ENCODE results near the gene FUS. TPM values are rescaled to one million over a fixed set of nuclear protein-coding genes. Genes with fewer than 3 reads are reported as not detected.

FUS gene
- total RNA-seq, 3 donors from 2014 or later, result 59.0 to 78.3 (median 73.9) TPM

- intact Hi-C loops (cut with DNase I; ENCODE audit: low total_unique reads), result no loop called here
- Histone ChIP-seq H3K27ac (no peak overlapping the region), H3K4me1 (no peaks in the 10 kb centered on the region), H3K9me3 (no peaks in the 10 kb centered on the region), H3K27me3 (no peaks in the 10 kb centered on the region), H3K36me3 (peaks cover 28% of the 10 kb centered on the region), H3K4me3 (no peak overlapping the region)
- TF ChIP-seq POLR2AphosphoS5 (IDR thresholded peaks at IDR 0.05), result no peak
- no peak for DNase-seq (ENCODE audit: low spot score in 2 of 2)
These were observed 8.8 kb downstream of the FUS start for GRCh38 chr16:31188450-31189411.

DNA sequence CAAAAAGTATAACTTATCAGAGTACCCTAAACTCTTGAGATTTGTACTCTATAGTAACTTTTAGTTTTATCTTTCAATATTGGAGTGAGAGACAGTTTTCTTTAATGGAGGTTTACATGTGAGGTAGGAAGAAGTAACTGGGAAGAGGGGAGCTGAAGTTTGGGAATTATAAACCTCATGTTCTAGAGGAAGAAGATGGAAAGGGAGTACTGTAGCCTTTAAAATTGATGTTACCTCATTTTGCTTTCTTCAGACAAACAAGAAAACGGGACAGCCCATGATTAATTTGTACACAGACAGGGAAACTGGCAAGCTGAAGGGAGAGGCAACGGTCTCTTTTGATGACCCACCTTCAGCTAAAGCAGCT, 9.5 kb downstream of the FUS start:
- peaks cover 28% of the 10 kb centered on the region for H3K36me3 ChIP-seq
- no peaks in the 10 kb centered on the region for H3K9me3 ChIP-seq
- H3K4me3 ChIP-seq, result no peak overlapping the region
- TF ChIP-seq, protein P1, sequence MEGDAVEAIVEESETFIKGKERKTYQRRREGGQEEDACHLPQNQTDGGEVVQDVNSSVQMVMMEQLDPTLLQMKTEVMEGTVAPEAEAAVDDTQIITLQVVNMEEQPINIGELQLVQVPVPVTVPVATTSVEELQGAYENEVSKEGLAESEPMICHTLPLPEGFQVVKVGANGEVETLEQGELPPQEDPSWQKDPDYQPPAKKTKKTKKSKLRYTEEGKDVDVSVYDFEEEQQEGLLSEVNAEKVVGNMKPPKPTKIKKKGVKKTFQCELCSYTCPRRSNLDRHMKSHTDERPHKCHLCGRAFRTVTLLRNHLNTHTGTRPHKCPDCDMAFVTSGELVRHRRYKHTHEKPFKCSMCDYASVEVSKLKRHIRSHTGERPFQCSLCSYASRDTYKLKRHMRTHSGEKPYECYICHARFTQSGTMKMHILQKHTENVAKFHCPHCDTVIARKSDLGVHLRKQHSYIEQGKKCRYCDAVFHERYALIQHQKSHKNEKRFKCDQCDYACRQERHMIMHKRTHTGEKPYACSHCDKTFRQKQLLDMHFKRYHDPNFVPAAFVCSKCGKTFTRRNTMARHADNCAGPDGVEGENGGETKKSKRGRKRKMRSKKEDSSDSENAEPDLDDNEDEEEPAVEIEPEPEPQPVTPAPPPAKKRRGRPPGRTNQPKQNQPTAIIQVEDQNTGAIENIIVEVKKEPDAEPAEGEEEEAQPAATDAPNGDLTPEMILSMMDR (IDR thresholded peaks at IDR 0.05), result no peak
- TF ChIP-seq POLR2AphosphoS5 (IDR thresholded peaks at IDR 0.05) (no peak), POLR2A (IDR thresholded peaks at IDR 0.05) (no peak)
- H3K4me1 ChIP-seq, result no peaks in the 10 kb centered on the region
- H3K27me3 ChIP-seq, result no peaks in the 10 kb centered on the region
- DNase-seq (ENCODE audit: low spot score in 2 of 2), result no peak
- no peak overlapping the region for H3K27ac ChIP-seq
- intact Hi-C loops (cut with DNase I; ENCODE audit: low total_unique reads), result no loop called here

GRCh38 chr16:31190061-31190460, 10.1 kb downstream of the FUS start:
- DNase-seq (ENCODE audit: low spot score in 2 of 2), result no peak
- H3K4me1 ChIP-seq, result no peaks in the 10 kb centered on the region
- H3K9me3 ChIP-seq, result no peaks in the 10 kb centered on the region
- peaks cover 27% of the 10 kb centered on the region for H3K36me3 ChIP-seq
- intact Hi-C loops (cut with DNase I; ENCODE audit: low total_unique reads), result no loop called here
- H3K27ac ChIP-seq, result no peak overlapping the region
- H3K27me3 ChIP-seq, result no peaks in the 10 kb centered on the region
- TF ChIP-seq, protein P1 (IDR thresholded peaks at IDR 0.05), result no peak
- TF ChIP-seq POLR2AphosphoS5 (IDR thresholded peaks at IDR 0.05) (no peak), POLR2A (IDR thresholded peaks at IDR 0.05) (no peak)
- H3K4me3 ChIP-seq, result no peak overlapping the region

DNA sequence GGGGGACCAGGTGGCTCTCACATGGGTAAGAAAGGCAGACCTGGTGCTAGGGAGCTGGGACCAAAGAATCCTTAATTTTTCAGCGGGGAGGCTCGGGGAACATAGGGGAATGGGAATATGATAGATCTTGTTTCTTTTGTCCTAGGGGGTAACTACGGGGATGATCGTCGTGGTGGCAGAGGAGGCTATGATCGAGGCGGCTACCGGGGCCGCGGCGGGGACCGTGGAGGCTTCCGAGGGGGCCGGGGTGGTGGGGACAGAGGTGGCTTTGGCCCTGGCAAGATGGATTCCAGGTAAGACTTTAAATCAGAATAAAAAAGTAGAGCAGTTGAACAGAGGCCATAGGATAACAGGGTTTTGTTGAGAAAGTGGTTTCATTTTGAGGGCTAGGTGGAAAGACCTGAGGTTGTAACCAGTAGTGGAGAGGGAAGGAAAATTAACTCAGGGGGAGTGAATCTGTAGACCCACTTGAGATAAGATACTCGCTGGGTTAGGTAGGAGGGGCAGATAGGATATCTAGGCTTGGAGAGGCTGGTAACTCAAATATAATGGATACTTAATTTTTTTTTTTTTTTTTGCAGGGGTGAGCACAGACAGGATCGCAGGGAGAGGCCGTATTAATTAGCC, 11.0 kb downstream of the FUS start:
- Histone ChIP-seq H3K27me3 (no peaks in the 10 kb centered on the region), H3K4me3 (no peak overlapping the region), H3K4me1 (no peaks in the 10 kb centered on the region), H3K36me3 (peaks cover 22% of the 10 kb centered on the region), H3K9me3 (no peaks in the 10 kb centered on the region), H3K27ac (no peak overlapping the region)
- no peak for DNase-seq (ENCODE audit: low spot score in 2 of 2)
- intact Hi-C loops (cut with DNase I; ENCODE audit: low total_unique reads), result no loop called here
- no peak for TF ChIP-seq POLR2A (IDR thresholded peaks at IDR 0.05)
- TF ChIP-seq, protein P1 (IDR thresholded peaks at IDR 0.05), result no peak
- TF ChIP-seq POLR2AphosphoS5 (IDR thresholded peaks at IDR 0.05), result no peak

DNA sequence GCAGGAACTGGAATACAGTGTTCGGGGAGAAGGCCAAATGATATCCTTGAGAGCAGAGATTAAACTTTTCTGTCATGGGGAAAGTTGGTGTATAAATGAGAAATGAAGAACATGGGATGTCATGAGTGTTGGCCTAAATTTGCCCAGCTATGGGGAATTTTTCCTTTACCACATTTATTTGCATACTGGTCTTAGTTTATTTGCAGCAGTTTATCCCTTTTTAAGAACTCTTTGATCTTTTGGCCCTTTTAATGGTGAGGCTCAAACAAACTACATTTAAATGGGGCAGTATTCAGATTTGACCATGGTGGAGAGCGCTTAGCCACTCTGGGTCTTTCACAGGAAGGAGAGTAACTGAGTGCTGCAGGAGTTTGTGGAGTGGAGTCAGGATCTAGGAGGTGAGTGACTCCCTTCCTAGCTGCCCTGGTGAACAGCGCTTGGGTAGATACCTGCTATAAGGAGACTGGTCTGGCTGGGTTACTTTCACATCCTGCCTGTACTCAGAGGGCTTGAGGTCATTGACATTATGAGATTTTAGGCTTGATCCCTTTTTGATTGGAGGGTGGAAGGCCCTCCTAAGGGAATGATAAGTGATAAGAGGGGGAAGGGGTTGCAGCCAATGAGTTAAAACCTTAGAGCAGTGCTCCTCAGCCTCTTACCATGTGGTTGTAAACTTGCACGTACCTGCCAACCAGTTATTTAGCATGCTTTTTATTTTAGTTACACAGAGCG, 11.9 kb downstream of the FUS start:
- H3K36me3 ChIP-seq, result peaks cover 18% of the 10 kb centered on the region

More for the DNA sequence above, 11.9 kb downstream of the FUS start:
- DNase-seq (ENCODE audit: low spot score in 2 of 2), result no peak
- Histone ChIP-seq H3K9me3 (no peaks in the 10 kb centered on the region), H3K27ac (no peak overlapping the region), H3K4me1 (no peaks in the 10 kb centered on the region), H3K4me3 (no peak overlapping the region), H3K27me3 (no peaks in the 10 kb centered on the region)
- TF ChIP-seq, protein P1 (IDR thresholded peaks at IDR 0.05), result no peak
- TF ChIP-seq POLR2AphosphoS5 (IDR thresholded peaks at IDR 0.05) (no peak), POLR2A (IDR thresholded peaks at IDR 0.05) (no peak)
- intact Hi-C loops (cut with DNase I; ENCODE audit: low total_unique reads), result no loop called here
